ENCODE measurements around the gene FRMD4B. TPM values are rescaled to one million over a fixed set of nuclear protein-coding genes. Genes with fewer than 3 reads are reported as not detected.

FRMD4B gene
- total and polyA plus RNA-seq, 7 donors: 1.1 to 4.0 (median 2.9) TPM

GRCh38 chr3:69411346-69411745, 25.5 kb upstream of the FRMD4B start:
- Histone ChIP-seq H3K27me3 (ENCODE audit: insufficient read depth in 3 of 3, low read length in 2 of 3) (peaks cover 0 to 2% (median 0%) of the 10 kb centered on the region in 3 donors), H3K4me1 (no peaks in the 10 kb centered on the region), H3K9me3 (no peaks in the 10 kb centered on the region), H3K36me3 (ENCODE audit: insufficient read depth in 1 of 2, low read depth in 1 of 2) (no peaks in the 10 kb centered on the region), H3K4me3 (no peak overlapping the region), H3K27ac (no peak overlapping the region)
- no peak for TF ChIP-seq CTCF (IDR thresholded peaks at IDR 0.05)
- ATAC-seq (no peak), DNase-seq (no peak)
- WGBS, 3 donors: 36 to 54% (median 51%) methylated on average over 3 of the region's 3 CpGs
- intact Hi-C loops (cut with DNase I): loop anchor here (5.0 kb wide), 2 partner anchors 99 to 249 kb away; no protein-coding TSS in a partner anchor

GRCh38 chr3:69410301-69410700, 24.4 kb upstream of the FRMD4B start:
- DNase-seq: peak; percentile 56 to 66
- WGBS, 3 donors: 29 to 35% (median 30%) methylated on average over 8 of the region's 8 CpGs
- Histone ChIP-seq H3K9me3 (no peaks in the 10 kb centered on the region), H3K27me3 (ENCODE audit: insufficient read depth in 3 of 3, low read length in 2 of 3) (peaks cover 0 to 2% (median 0%) of the 10 kb centered on the region in 3 donors), H3K27ac (no peak overlapping the region), H3K36me3 (ENCODE audit: insufficient read depth in 1 of 2, low read depth in 1 of 2) (no peaks in the 10 kb centered on the region), H3K4me1 (no peaks in the 10 kb centered on the region), H3K4me3 (peak overlapping the region; percentile 24)
- ATAC-seq: peak; percentile 77 to 92 (median 88)
- TF ChIP-seq CTCF (IDR thresholded peaks at IDR 0.05): peak; percentile 82
- intact Hi-C loops (cut with DNase I): loop anchor here (5.0 kb wide), 2 partner anchors 98 to 248 kb away; no protein-coding TSS in a partner anchor

DNA sequence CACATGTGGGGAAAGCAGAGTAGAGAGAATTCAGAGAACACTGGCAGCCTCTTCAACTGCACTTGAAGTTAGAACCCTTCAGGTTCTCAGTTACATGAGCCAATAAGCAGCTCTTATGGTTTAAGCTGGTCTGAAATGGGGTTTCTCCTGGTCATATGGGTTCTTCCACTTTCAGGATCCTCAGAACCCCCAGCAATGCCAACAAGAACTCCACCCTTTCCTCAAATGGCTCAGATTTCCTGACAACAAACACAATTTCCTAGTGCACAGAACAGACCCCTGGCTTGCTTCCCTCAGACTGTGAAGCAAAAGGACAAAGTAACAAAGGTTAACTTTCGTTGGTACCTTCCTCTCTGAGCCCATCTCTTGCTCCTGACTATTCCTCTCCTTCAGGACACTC, 23.9 kb upstream of the FRMD4B start:
- no peaks in the 10 kb centered on the region for H3K9me3 ChIP-seq
- H3K27ac ChIP-seq: no peak overlapping the region
- no peak for TF ChIP-seq CTCF (IDR thresholded peaks at IDR 0.05)
- peak overlapping the region; percentile 24 for H3K4me3 ChIP-seq
- no peaks in the 10 kb centered on the region for H3K36me3 ChIP-seq (ENCODE audit: insufficient read depth in 1 of 2, low read depth in 1 of 2)
- H3K4me1 ChIP-seq: no peaks in the 10 kb centered on the region
- DNase-seq (no peak), ATAC-seq (peak in 1 of 4 donors; percentile 24)
- intact Hi-C loops (cut with DNase I): loop anchor here (5.0 kb wide), 2 partner anchors 98 to 248 kb away; no protein-coding TSS in a partner anchor
- 77 to 80% (median 79%) methylated on average over 1 of the region's 1 CpG for WGBS, 3 donors
- H3K27me3 ChIP-seq (ENCODE audit: insufficient read depth in 3 of 3, low read length in 2 of 3): peaks cover 0 to 2% (median 0%) of the 10 kb centered on the region in 3 donors

DNA sequence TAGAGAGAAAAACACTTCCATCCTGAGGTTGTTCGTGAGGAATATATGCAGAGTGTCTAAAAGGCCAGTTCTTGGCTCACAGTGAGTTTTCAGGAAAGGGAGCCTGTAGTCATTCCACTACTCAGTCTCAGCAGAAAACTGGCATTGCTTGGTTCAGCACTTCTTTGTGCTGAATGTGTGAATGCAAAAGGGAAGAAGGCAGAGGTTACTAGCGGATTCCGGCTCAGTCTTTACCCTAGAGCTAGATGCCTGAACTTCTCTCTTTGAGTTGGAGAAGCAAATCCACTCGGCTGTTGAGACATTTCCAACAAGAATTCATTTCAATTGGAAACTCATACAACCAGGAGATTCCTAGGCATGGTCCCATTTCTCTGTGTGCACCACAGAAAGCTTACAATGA, 23.1 kb upstream of the FRMD4B start:
- H3K4me3 ChIP-seq: no peak overlapping the region
- intact Hi-C loops (cut with DNase I): loop anchor here in 1 of 2 donors (5.0 kb wide), 1 partner anchor 247 kb away; no protein-coding TSS in a partner anchor
- no peaks in the 10 kb centered on the region for H3K36me3 ChIP-seq (ENCODE audit: insufficient read depth in 1 of 2, low read depth in 1 of 2)
- H3K27me3 ChIP-seq (ENCODE audit: insufficient read depth in 3 of 3, low read length in 2 of 3): peaks cover 0 to 2% (median 0%) of the 10 kb centered on the region in 3 donors
- ATAC-seq (peak in 2 of 4 donors; percentile 28 to 38), DNase-seq (no peak)
- no peak overlapping the region for H3K27ac ChIP-seq
- H3K9me3 ChIP-seq: no peaks in the 10 kb centered on the region
- WGBS, 3 donors: 76 to 78% (median 78%) methylated on average over 4 of the region's 4 CpGs
- H3K4me1 ChIP-seq: no peaks in the 10 kb centered on the region
- TF ChIP-seq CTCF (IDR thresholded peaks at IDR 0.05): no peak

DNA sequence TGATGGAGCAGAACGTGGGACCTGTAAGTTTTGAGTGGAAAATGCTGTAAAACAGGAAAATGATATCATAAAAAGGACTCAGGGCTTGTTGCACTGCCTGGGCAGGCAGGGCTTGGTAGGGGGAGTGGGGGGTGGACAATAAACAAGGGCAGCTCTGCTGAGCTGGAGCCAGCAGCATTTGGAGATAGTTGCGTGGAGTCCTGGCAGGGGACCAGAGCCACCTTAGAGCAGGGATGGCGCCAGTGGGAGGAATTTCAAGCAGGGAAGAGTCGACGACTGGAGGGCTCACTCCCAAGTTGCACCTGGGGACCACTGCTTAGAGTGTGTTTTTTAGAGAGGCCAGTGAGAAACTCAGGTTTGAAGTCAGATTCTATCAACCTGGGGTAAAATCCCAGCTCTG, 22.7 kb upstream of the FRMD4B start:
- no peaks in the 10 kb centered on the region for H3K4me1 ChIP-seq
- 60 to 71% (median 63%) methylated on average over 5 of the region's 5 CpGs for WGBS, 3 donors
- H3K27ac ChIP-seq: no peak overlapping the region
- no peak for TF ChIP-seq CTCF (IDR thresholded peaks at IDR 0.05)
- H3K9me3 ChIP-seq: no peaks in the 10 kb centered on the region
- no peak for ATAC-seq
- DNase-seq: no peak
- intact Hi-C loops (cut with DNase I): loop anchor here in 1 of 2 donors (5.0 kb wide), 1 partner anchor 246 kb away; no protein-coding TSS in a partner anchor
- H3K36me3 ChIP-seq (ENCODE audit: insufficient read depth in 1 of 2, low read depth in 1 of 2): no peaks in the 10 kb centered on the region
- no peak overlapping the region for H3K4me3 ChIP-seq
- peaks cover 0 to 2% (median 0%) of the 10 kb centered on the region in 3 donors for H3K27me3 ChIP-seq (ENCODE audit: insufficient read depth in 3 of 3, low read length in 2 of 3)
